DMS79 treated with DMSO at 0.1 percent for 48 hours (cell line): ENCODE data around the gene VSNL1.
"Not testable (repeated sequence)": the region's sequence is repeated elsewhere in the genome, so short reads cannot be mapped to it uniquely, and the experiment has no call there.

Experiments used
- DNase-seq: peaks from one replicate; lab custom pipeline; 2025; lab: John Stamatoyannopoulos, UW

Gene VSNL1

DNA sequence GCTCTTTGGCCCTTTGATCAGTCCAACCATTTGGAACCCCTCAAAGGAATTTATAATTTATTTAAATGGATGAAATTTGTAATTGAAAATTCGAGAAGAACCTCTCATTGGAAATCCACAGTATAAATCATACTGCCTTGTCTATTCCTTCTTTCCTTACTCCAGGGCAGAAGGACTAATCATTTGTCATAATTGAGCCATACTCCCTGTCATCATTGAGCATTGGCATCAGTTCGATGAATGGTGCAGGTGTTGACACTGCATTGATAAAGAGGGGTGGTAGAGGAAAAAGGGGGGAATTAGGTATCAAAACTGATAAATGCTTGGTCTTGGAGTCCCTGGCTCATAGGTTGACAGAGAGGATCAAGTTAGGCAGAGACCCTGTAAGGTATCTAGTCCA is 2.0 kb downstream of the VSNL1 start:
- DNase-seq: no peak

DNA sequence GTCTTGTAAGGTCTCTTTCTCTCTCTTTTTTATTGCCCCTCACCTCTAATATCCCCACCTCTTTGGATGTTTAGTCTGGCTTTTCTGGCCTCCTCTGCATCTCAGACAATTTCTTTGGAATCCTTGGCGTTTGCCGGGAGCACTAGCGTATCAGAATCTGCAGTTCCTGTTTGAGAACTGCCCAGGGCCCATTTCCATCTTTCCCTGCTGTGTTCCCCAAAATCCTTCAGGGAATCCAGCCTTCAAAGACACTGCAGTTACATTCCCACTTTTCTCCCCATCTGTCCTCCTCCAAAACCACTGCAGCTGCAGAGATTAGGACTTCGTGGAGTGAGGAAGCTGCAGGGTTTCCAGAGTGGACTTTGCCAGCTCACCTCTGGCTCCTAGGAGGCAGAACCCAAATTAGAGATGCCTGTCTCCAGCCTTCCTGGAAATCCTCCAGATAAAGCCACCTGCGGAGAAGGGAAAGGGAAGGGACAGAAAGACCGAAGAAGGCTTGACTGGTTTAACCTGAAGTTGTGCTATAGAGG is 2.7 kb downstream of the VSNL1 start:
- no peak for DNase-seq

DNA sequence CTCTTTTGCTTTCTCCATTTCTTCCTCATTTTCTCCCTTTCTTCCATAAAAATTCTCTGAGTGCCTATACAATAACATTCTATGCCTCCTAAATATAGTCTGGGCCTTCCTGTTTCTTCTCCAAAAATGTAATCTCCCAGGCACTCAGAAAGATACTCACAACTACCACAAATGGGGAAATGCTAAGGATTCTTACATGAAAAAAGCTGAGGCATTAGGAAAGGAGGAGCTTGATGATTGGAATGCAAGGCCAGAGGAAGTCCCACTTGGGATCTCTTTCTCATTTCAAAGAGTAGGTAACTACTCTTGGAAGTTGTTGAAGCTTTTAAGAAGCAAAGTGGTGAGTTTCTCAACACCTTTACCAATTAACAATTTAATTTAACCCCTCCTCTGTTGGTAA is 3.4 kb downstream of the VSNL1 start:
- DNase-seq: no peak

DNA sequence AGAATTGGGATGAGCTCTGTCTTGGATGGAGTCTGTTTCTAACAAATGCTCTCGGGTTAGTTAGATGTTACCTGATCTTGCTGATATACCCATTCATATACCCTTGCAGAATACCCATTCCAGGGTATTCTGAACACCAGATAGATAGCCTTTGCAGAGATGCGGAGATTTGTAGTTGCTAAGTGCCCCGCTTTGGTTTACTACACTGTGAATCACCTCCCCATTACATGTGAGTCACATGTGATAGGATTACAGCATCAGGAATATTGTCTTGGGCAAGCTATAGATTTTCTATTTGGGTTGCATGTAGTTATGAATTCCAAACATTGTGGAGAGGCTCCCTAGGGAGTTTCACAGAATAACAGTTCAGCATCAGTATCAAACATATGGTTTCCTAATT is 3.8 kb downstream of the VSNL1 start:
- DNase-seq: no peak

DNA sequence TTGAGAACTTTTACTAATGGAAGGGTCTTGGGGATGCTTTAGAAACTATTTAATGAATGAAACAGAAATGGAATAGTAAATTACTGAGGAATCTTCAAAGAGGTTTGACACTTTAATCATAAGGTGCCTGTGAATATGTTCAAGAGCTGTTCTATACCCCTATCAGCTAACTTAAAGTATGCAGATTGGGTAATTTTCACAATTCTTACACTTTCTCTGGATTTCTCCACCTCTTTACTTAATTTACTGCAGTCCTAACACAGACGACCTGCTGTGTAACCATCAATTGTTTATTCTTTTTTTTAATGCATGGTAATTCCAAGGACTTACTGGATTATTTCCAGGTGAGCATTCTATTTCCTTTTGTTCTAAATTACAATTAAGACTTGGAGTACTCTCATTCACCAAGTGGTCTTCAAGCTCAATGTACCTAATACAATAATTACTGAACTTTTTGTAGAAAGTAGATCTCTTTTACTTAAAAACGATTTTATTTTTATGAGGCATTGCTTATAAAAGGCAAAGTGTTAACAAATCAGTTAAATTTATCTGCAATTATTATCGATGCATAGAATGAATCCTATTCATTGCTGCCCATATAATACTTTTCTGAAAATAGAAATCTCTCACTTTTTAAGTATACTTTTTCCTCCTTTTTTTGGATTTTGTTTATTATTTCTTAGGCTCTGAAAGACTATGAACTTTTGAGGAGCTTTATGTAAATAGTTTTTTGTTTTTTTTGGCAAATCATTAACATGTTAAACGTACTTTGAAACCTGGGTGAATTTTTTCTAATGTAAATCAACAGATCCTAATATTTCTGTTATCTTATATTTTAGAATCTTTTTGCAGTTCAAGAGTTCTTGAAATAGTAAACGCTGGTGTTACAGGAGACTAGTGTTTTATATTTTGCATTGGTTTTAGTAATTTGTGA is 5.5 kb downstream of the VSNL1 start:
- DNase-seq: peak; percentile 15

DNA sequence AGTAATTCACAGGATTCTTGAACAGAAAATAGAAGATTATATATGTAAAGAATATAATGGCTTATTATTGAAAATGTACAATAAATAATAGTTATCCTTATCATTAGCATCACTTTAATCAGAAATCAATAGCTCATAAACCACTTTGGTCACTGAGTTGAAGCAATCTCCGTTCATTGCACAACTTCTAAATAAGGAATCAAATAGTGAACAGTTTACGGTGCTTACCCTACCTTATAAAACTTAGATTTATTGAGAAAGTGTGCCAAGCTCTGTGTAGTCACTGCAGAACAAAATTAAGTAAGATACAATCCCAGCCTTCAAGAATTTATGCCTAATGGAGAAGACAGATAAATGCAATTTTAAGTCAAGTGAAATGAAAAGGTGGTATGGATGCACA is 6.7 kb downstream of the VSNL1 start:
- DNase-seq: no peak

DNA sequence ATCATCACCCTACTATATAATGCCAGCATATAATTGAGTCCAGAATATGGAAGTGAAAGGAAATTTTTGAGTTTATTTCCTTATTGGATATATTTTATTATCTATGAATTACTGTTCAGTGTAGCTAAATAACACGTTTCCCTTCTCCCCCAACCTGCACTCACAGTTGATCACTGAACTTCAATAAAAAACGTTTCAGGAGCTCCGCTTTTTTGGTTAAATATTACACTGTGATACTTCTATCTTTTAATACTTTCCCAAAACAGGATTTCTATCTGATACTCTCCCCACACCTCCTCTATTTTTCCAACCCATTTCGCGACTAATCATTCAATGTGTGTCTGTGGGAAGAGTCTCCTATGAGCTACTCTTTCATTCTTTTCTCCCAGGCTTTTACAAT is 7.2 kb downstream of the VSNL1 start:
- DNase-seq: no peak

DNA sequence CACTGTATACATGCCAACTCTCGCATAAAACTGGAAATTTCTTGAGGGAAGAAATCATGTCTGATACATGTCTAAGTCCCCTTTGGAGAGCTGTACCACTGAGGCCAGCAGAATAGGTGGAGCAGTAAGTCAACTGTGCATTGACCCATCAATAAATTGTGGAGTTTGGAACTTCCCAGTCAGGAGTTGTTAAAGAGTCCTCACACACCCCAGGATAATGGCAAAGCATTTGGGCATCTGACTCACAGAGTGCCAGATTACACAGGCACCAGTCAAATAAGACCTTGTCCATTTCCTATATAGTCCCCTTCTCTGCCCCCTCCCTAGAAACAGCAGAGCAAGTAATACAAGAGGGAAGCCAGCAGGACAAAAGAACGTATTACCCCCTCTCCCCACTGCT is 10.4 kb downstream of the VSNL1 start:
- no peak for DNase-seq

DNA sequence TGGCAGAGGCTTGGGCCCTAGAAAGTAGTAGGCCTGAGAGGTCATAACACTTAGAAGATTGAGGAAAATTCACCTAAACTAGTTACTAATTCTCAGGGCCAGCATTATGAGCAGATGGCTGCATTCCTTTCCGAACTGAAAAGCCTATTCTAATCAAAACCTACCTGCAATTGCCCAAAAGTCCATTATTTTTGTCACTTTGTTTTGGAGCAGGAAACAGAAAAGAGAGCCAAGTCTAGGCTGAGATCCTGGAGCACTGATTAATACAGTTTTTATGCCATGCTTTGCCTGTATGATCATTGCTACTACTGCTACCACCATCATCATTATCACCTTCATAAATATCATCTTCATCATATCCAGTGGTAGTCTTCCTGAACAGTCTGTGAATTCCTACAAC is 14.7 kb downstream of the VSNL1 start:
- no peak for DNase-seq

DNA sequence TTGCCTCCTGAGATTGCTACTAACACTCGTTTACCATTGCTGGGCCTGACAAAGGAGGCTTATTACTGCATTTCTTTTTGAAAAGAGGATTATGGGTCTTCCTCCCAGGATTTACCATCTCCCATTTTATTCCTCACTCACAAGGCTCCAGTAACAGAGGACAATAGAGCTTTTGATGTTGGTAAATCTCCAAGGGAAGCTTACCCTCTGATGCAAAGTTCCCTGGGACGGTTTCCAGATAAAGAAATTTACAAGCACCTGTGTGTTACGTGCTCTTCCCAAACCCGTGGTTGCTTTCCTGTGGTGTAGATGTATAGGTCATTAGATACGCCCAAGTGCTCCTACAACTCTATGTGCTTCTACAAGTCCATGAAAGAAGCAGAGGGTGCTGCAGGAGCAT is 17.1 kb downstream of the VSNL1 start:
- peak; percentile 41 for DNase-seq

DNA sequence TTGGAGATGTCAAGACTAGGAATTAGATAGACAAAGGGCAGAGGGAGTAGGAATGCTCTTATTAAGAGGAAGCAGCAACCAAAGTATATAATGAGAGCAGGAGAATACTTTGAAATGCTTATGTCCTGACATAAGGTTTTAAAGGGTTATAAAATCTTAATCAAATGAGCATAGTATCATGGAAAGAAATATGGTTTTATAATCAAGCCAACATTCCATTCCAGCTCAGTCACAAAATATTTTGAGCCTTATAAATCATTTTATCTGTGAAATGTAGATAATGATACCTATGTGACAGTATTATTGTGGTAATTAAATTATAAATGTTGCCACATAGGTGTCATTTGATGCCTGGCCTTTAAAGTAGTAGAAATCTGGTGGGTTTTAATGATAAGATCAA is 17.6 kb downstream of the VSNL1 start:
- DNase-seq: no peak

DNA sequence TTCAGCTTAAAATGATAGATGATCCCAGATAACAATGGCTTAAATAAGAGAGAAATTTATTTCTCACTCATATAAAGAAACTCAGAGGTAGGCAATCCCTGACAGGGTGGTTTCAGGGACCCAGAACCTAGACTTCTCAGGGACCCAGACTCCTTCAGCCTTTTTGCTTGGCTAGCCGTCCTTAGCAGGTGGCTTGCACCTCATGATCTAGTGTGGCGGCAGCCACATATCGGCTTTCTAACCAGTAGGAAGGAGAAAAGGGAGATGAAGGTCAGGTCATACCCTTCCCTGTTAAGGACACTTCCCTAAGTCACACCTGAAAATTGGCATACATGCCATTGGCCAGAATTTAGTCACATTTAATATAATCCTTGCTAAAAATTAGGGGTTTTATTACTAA is 18.4 kb downstream of the VSNL1 start:
- DNase-seq: no peak

DNA sequence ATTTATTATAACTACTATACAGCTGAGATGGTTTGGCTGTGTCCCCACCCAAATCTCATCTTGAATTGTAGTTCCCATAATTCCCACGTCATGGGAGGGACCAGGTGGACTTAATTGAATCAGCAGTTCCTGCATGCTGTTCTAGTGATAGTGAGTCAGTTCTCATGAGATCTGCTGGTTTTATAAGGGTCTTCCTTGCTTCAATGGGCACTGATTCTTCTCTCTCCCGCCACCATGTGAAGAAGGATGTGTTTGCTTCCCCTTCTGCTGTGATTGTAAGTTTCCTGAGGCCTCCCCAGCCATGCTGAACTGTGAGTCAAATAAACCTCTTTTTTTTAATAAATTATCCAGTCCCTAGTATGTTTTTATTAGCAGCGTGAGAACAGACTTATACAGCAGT is 25.2 kb downstream of the VSNL1 start:
- not testable (repeated sequence) for DNase-seq

DNA sequence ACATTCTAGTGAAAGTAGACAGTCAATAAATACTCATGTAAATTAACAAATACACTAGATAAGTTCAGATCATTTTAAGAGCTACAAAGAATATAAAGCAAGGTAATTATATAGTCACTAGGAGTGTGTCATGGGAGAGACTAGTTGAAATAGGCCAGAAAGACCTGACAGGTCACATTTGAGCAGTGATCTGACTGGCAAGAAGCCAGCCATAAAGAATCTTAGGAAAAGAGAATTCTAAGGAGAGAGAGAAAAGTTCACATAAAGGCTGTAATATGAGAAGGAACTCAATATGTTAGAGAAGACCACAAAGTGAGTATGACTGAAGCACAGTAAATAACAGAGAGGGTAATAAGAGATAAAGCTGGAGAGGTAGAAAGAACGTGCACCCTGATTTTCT is 31.2 kb downstream of the VSNL1 start:
- peak; percentile 13 for DNase-seq

DNA sequence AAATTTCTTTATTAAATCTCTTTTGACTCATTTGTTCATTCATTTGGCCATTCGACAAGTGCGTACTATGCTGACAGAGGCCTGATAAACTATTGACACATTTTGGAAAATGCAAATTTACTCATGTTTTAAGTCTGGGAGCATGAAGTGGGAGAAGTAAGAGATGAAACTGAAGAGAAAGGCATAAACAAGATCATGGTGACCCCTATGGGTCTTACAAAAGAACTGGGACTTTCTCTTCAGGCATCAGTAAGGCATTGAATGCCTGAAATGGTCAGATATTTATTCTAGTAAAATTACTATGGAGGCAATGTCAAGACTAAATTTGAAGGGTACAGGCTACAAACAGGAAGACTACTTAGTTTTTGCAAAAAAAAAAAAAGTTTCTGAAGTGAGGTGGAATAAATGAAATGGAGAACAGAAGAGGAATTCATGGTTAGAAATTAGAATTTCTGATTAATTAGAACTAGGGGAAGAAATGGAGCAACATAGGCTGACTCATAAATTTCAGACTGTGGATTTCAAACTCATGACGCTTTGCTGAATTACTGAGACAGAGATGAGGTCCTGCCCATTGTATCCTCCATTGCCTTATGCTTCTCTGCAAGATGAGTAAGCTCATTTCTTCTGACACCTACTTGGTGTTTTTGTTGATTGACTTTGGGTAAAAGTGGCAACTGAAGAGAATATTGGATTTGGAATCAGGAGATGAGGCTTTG is 32.7 kb downstream of the VSNL1 start:
- DNase-seq: no peak

DNA sequence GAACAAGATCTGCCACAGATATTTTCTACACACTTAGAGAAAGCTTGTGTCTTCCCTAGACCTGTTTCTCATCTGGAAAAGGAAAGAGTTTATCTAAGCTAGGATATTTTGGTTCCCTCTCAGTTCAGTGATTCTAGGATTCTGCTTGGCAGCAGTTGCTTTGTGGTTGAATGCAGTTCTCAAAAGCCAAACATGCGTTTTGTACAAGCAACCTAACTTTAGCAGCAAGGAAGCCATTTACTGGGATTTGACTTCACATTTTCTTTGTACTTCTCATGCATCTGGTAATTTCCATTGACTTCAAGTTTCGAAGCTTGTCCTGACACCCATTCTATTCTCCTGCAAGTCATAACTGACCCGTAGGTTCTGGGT is 33.3 kb downstream of the VSNL1 start:
- DNase-seq: no peak

DNA sequence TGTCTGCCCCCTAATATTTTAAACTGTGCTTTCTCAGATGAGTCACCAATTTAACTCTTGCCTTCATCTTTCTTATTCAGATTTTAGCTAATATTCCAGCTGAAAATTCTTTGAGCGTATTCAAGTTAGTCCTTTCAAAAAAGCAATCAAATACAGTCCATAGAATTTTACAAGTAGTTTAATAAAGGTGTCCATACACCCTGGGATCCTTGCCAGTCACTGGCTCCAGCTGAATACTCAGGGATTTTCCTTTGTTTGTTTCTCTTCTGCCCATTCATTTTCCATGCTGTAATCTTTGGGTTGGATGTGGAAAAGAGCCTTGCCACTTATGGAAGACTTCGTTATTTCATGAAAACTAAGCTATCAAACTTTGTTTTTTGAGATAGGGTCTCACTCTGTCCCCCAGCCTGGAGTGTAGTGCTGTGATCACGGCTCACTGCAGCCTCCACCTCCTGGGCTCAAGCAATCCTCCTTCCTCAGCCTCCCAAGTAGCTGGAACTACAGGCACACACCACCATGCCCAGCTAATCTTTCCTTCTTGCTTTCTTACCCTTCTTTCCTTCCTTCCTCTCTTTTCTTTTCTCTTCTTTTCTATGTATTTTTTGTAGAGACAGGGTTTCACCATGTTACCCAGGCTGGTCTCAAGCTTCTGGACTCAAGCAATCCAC is 34.0 kb downstream of the VSNL1 start:
- no peak for DNase-seq

DNA sequence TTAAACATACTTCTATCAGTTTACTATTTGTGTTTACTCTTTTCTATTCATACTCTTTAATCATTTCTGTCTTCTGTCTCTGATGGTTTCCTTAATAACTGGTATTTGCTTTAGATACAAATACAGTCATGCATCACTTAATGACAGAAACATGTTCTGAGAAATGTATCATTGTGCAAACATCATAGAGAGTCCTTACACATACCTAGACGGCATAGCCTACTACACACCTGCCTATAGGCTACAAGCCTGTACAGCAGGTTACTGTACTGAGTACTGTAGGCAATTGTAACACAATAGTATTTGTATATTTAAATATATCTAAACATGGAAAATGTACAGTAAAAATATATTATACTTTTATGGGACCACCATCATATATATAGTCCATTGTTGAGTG is 36.3 kb downstream of the VSNL1 start:
- DNase-seq: no peak

DNA sequence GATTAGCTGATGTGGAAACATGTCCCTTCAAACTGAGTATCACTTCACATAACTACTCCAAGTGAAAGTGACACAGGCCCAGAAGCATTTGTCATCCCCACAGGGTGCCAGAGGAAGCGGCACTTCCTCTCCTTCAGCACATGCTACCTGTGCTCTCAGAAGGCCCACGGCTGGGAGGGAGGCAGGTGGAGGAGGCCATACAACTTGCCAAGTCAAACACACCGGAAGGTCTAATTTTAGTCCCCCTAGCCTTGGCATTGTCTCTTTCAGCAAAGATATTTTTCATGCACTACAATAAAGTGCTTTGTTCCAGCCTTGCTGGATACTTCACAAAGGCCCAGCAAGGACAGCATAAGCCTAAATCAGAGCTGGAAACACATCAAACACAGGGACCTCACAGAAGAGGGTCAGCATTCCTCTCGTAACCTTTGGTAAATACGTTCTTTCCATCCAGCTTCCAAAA is 38.0 kb downstream of the VSNL1 start:
- DNase-seq: no peak

DNA sequence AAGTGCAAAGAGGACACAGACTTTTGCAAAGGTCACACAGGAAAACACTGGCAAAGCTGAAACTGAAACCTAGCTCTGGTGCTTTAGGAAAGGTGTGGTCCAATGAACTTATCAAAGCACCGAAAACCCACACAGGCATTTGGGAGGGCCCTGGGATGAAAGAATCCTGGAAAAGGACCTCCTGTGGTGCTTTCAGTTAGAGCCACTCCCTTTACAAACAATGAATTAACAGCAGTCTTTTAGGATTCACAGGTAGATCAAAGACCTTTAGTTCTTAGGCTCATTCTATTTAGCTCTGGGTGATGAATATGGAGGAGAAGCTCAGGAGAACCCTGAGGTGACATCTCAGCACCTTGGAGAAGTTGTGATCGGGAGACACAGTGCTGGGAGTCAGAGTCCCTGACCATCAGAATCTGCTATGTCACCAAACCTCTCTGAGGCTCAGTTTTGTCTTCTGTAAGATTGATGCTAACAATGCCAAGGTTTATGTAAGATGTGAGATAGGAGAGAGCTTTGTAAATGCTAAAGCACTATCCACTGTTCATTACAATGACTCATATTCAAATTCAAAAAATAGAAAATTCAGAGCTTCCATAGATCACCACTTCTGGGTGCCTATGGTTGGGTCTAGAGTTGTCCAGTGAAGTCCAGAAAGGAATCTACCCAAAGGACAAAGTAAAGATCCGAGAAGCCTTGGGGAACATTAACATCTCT is 39.3 kb downstream of the VSNL1 start:
- no peak for DNase-seq

DNA sequence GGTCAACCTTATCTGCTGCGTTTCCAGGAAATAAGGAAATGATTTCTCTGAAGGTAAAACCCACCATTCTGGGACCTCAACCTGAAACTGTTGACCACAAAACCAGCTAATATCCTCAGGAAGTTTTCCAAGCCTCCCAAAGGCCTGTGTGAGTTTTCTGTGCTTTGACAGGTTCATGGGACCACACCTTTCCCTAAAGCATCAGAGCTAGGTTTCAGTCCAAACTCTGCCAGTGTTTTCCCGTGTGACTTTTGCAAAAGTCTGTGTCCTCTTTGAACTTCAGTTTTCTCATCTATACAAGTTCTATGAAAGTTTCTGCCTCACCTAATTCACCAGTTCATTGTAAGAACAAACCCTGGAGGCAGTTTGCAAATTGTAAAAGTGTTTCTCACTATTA is 39.8 kb downstream of the VSNL1 start:
- no peak for DNase-seq

DNA sequence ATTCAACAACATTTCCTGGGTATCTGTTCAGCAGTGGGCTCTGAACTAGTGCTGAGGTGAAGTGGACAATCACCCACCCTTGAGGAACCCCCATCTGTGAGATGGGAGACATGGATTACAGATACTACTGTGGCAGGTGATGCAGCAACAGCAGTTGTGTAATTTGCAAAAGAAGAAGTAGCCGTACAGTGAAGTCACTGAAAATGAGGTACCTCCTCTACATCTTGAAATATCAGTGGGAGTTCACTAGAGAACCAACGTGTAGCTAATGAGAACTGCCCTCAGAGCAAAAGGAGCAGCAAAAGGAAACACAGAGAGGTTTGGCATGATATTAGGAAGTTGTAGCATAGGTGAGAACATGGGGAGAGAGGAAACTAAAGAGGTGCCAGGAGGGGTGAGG is 41.3 kb downstream of the VSNL1 start:
- no peak for DNase-seq
